Endothelial cell of umbilical vein (primary cell): ENCODE measurements around the gene TMTC1. TPM values are rescaled to one million over a fixed set of nuclear protein-coding genes. Genes with fewer than 3 reads are reported as not detected.

ENCODE experiments used
- BruUV-seq: library from RNA; stranded (reverse); fragments of 400-500 nt; replicated peaks from 2 replicates; lab custom pipeline; 2021; lab: Mats Ljungman, UMichigan
- CTCF ChIA-PET: fragments of 300-600, 350-600 bp; sonication (Branson Sonifier 250); formaldehyde crosslinking; loops from one replicate; lab custom pipeline; 2021; ENCODE audit warnings: antibody characterized with exemption, inconsistent platforms; lab: Charles Lee
- POLR2A ChIA-PET: fragments of 300-600, 350-600 bp; sonication (Branson Sonifier 250); formaldehyde crosslinking; loops from one replicate; lab custom pipeline; 2021; ENCODE audit warnings: antibody characterized with exemption, inconsistent platforms; lab: Charles Lee
- DNase-seq: peaks from one replicate; pipeline ENCODE4 v3.0.0-alpha.2; 2011; ENCODE audit warnings: low read depth, low spot score
- FAIRE-seq: peaks from 2 replicates; lab custom pipeline; 2011; peaks lifted over from hg19 to GRCh38; lab: Jason Lieb, UNC
- H2AFZ ChIP-seq: 2 replicates; pipeline ENCODE4 v1.6.0; 2012; ENCODE audit warnings: low read depth, low read length, control low read depth, inconsistent platforms
- H3K27ac ChIP-seq: 2 replicates; pipeline ENCODE4 v1.5.1; 2011; ENCODE audit warnings: low read depth, mild to moderate bottlenecking, control low read depth, low read length, moderate library complexity; ENCODE audit not compliant: insufficient read depth
- H3K27me3 ChIP-seq, 2 experiments: 2 replicates each; pipeline versions ENCODE4 v1.6.0 to v1.6.1; 2011; ENCODE audit warnings: low read length in 2 of 2, mixed read lengths in 1 of 2; ENCODE audit not compliant: control insufficient read depth in 2 of 2, insufficient read depth in 2 of 2
- H3K36me3 ChIP-seq, 2 experiments: 2 replicates in 1 of 2; 3 replicates in 1 of 2; pipeline ENCODE4 v1.5.1; 2011; ENCODE audit warnings: low read length in 2 of 2, mild to moderate bottlenecking in 1 of 2, moderate library complexity in 1 of 2; ENCODE audit not compliant: control insufficient read depth in 2 of 2, insufficient read depth in 2 of 2; ENCODE audit errors: extremely low read depth in 1 of 2
- H3K4me1 ChIP-seq: 3 replicates; pipeline ENCODE4 v1.5.1; 2011; ENCODE audit warnings: mild to moderate bottlenecking, low read length; ENCODE audit not compliant: control insufficient read depth, insufficient read depth; ENCODE audit errors: extremely low read depth
- H3K4me2 ChIP-seq: 2 replicates; pipeline ENCODE4 v1.6.1; 2011; ENCODE audit warnings: low read length, control low read depth, mixed read lengths; ENCODE audit not compliant: insufficient read depth
- H3K4me3 ChIP-seq, 3 experiments: fragments of 200-600 bp in 1 of 3; sonication (generic), shearing (Covaris generic) in 1 of 3; replicated peaks in 1 of 3; 2 replicates each; pipeline ENCODE4 v1.5.1; 2011 to 2016; ENCODE audit warnings: control low read depth in 3 of 3, low read length in 3 of 3, mild to moderate bottlenecking in 2 of 3, inconsistent platforms in 1 of 3, low read depth in 1 of 3, moderate library complexity in 1 of 3; ENCODE audit not compliant: insufficient read depth in 1 of 3
- H3K79me2 ChIP-seq: 2 replicates; pipeline ENCODE4 v1.6.0; 2012; ENCODE audit warnings: low read length, inconsistent platforms; ENCODE audit not compliant: control insufficient read depth, insufficient read depth
- H3K9ac ChIP-seq: replicated peaks from 2 replicates; pipeline ENCODE3; 2011; ENCODE audit warnings: low read length, control low read depth; ENCODE audit not compliant: insufficient read depth; ENCODE audit errors: extremely low read depth
- H3K9me1 ChIP-seq: replicated peaks from 3 replicates; pipeline ENCODE4 v1.6.0; 2011; ENCODE audit warnings: mild to moderate bottlenecking, low read length; ENCODE audit not compliant: control insufficient read depth, insufficient read depth; ENCODE audit errors: extremely low read depth
- H3K9me3 ChIP-seq: replicated peaks from 2 replicates; pipeline ENCODE4 v1.5.1; 2012; ENCODE audit warnings: low read length, inconsistent platforms; ENCODE audit not compliant: control insufficient read depth, insufficient read depth
- H4K20me1 ChIP-seq: replicated peaks from 2 replicates; pipeline ENCODE3; 2011; ENCODE audit warnings: mild to moderate bottlenecking, low read length; ENCODE audit not compliant: control insufficient read depth, insufficient read depth; ENCODE audit errors: extremely low read depth
- EZH2 ChIP-seq: IDR thresholded peaks from 2 replicates; pipeline ENCODE4 v1.6.1; 2012; ENCODE audit warnings: borderline replicate concordance, low read depth, mild to moderate bottlenecking, moderate library complexity, low read length, inconsistent platforms; ENCODE audit not compliant: severe bottlenecking
- FOS ChIP-seq: IDR thresholded peaks from 2 replicates; pipeline ENCODE4 v1.6.1; 2011; ENCODE audit warnings: mild to moderate bottlenecking, low read length, moderate library complexity, borderline replicate concordance; ENCODE audit not compliant: insufficient read depth
- GATA2 ChIP-seq: IDR thresholded peaks from 2 replicates; pipeline ENCODE4 v1.7.0; 2011; ENCODE audit warnings: low read depth, mild to moderate bottlenecking, moderate library complexity, mixed read lengths, low read length; ENCODE audit not compliant: insufficient read length, insufficient read depth
- JUN ChIP-seq: IDR thresholded peaks from 2 replicates; pipeline ENCODE4 v1.6.1; 2011; ENCODE audit warnings: borderline replicate concordance, low read depth; ENCODE audit not compliant: insufficient read length, insufficient read depth
- MYC ChIP-seq: IDR thresholded peaks from one replicate; pipeline ENCODE4 v1.6.1; 2011; ENCODE audit warnings: mild to moderate bottlenecking, low read depth, low read length
- POLR2A ChIP-seq: IDR thresholded peaks from 2 replicates; pipeline ENCODE4 v1.6.1; 2012; ENCODE audit warnings: low read depth, mild to moderate bottlenecking, control low read depth, low read length
- POLR2AphosphoS5 ChIP-seq: IDR thresholded peaks from 2 replicates; pipeline ENCODE4 v1.6.1; 2012; ENCODE audit warnings: low read depth, mild to moderate bottlenecking, control low read depth, low read length, moderate library complexity; ENCODE audit not compliant: insufficient read depth
- dilution Hi-C: fragments of 300-500 bp; cut with MboI; formaldehyde crosslinking; loops from one replicate; pipeline ENCODE4 v1.15.0; 2019; ENCODE audit warnings: low sequenced_read_pairs; ENCODE audit not compliant: extremely low pct_ligation_motif_present
- intact Hi-C: fragments of 100-400 bp; cut with micrococcal nuclease; formaldehyde crosslinking; loops from one replicate; pipeline ENCODE4 v1.10.0; 2022
- polyA plus RNA-seq, 4 experiments: library from polyadenylated mRNA; depleted of rRNA in 3 of 4; stranded (reverse) in 3 of 4; unstranded in 1 of 4; fragments of >200 nt; gene quantifications; 2 replicates each; pipeline versions ENCODE4 v1.2.1 to v1.2.3, GENCODE V29; 2011 to 2012; ENCODE audit warnings: missing spikeins in 1 of 4
- total RNA-seq: library from RNA; stranded (reverse); gene quantifications from 2 replicates; pipeline ENCODE4 v1.2.3, GENCODE V29; 2021
- TF ChIP-seq, protein P1 (sequence below), 2 donors: IDR thresholded peaks; 1 replicate in 1 of 2; 2 replicates in 1 of 2; pipeline ENCODE4 v1.5.1; 2011; ENCODE audit warnings: low read length in 2 of 2, mild to moderate bottlenecking in 2 of 2, moderate library complexity in 2 of 2, control low read depth in 1 of 2, inconsistent platforms in 1 of 2, low read depth in 1 of 2; ENCODE audit not compliant: insufficient read depth in 1 of 2; ENCODE audit errors: extremely low read depth in 1 of 2
- TF ChIP-seq, protein P2 (sequence below): IDR thresholded peaks from 2 replicates; pipeline ENCODE4 v1.6.1; 2011; ENCODE audit not compliant: insufficient read depth, insufficient read length

TMTC1 gene
- total and polyA plus RNA-seq, 2 donors (not counting 3 experiments of a cell fraction or from before 2014, with no cell fraction given) = 5.4 to 5.9 TPM

DNA sequence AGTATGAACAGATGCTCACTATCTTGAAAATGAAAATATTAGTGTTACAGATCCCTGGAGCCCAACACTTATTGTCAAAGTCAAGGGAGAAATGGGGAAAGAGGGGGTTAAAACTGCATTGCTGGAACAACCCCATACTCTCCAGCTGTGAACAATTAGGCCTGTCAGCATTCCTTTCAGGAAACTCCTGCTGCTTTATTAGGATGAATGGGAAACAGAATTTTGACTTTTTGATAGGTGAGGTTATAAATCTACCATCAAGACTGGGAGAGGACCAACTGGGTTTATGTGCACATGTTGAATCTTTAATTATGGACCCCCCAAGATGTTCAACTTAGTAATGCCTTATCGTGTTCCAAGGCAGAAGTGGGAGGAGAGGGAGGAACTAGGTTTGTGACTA, 85.0 kb downstream of the TMTC1 start:
- H3K27me3 ChIP-seq = no peaks in the 10 kb centered on the region
- no peak overlapping the region for H3K4me3 ChIP-seq
- DNase-seq = no peak
- H2AFZ ChIP-seq = no peak overlapping the region
- dilution Hi-C loops (no loop called here), intact Hi-C loops (no loop called here)
- no peak overlapping the region for H3K4me2 ChIP-seq
- no peaks in the 10 kb centered on the region for H3K4me1 ChIP-seq
- TF ChIP-seq POLR2A (no peak), FOS (no peak), GATA2 (no peak), JUN (no peak), POLR2AphosphoS5 (no peak), MYC (no peak), EZH2 (no peak)
- TF ChIP-seq, protein P1, sequence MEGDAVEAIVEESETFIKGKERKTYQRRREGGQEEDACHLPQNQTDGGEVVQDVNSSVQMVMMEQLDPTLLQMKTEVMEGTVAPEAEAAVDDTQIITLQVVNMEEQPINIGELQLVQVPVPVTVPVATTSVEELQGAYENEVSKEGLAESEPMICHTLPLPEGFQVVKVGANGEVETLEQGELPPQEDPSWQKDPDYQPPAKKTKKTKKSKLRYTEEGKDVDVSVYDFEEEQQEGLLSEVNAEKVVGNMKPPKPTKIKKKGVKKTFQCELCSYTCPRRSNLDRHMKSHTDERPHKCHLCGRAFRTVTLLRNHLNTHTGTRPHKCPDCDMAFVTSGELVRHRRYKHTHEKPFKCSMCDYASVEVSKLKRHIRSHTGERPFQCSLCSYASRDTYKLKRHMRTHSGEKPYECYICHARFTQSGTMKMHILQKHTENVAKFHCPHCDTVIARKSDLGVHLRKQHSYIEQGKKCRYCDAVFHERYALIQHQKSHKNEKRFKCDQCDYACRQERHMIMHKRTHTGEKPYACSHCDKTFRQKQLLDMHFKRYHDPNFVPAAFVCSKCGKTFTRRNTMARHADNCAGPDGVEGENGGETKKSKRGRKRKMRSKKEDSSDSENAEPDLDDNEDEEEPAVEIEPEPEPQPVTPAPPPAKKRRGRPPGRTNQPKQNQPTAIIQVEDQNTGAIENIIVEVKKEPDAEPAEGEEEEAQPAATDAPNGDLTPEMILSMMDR (IDR thresholded peaks at IDR 0.05; ENCODE audit: extremely low read depth in 1 of 2, insufficient read depth in 1 of 2, low read depth in 1 of 2, low read length in 2 of 2) = no peak
- TF ChIP-seq, protein P2, sequence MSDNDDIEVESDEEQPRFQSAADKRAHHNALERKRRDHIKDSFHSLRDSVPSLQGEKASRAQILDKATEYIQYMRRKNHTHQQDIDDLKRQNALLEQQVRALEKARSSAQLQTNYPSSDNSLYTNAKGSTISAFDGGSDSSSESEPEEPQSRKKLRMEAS = no peak
- CTCF ChIA-PET = no interaction called here
- no peaks in the 10 kb centered on the region for H4K20me1 ChIP-seq
- no peak overlapping the region for H3K27ac ChIP-seq
- no peaks in the 10 kb centered on the region for H3K79me2 ChIP-seq
- no peaks in the 10 kb centered on the region for H3K9me3 ChIP-seq
- no peaks in the 10 kb centered on the region for H3K9me1 ChIP-seq
- no peak overlapping the region for H3K9ac ChIP-seq
- POLR2A ChIA-PET = no interaction called here
- no peak for FAIRE-seq
- no peaks in the 10 kb centered on the region for H3K36me3 ChIP-seq
- no TSS peak for BruUV-seq
